Cerebellar nuclear complex (tissue), 1 donor: ENCODE measurements around the gene HCK.

Source experiments
- DNase-seq, 2 experiments: peaks; one replicate each; lab custom pipeline; 2025; lab: John Stamatoyannopoulos, UW

The HCK gene

GRCh38 chr20:32062776-32063170 is 10.7 kb downstream of the HCK start:
- no peak for DNase-seq

- no peak for DNase-seq
Measured at GRCh38 chr20:32063695-32064094, 11.7 kb downstream of the HCK start.

- DNase-seq = no peak
Measured at GRCh38 chr20:32064667-32065066, 12.6 kb downstream of the HCK start.

- no peak for DNase-seq
Measured at GRCh38 chr20:32067234-32067821, 15.3 kb downstream of the HCK start.

GRCh38 chr20:32068174-32068573 is 16.1 kb downstream of the HCK start:
- DNase-seq = no peak

- no peak for DNase-seq
Measured at GRCh38 chr20:32069711-32070110, 17.7 kb downstream of the HCK start.

- no peak for DNase-seq
Measured at GRCh38 chr20:32070282-32070681, 18.2 kb downstream of the HCK start.

GRCh38 chr20:32070690-32071213 is 18.7 kb downstream of the HCK start:
- DNase-seq = no peak

GRCh38 chr20:32071395-32072167 is 19.5 kb downstream of the HCK start:
- no peak for DNase-seq

- no peak for DNase-seq
Measured at GRCh38 chr20:32072168-32072750, 20.2 kb downstream of the HCK start.

GRCh38 chr20:32075534-32075933 is 23.5 kb downstream of the HCK start:
- DNase-seq = no peak

- no peak for DNase-seq
Measured at GRCh38 chr20:32077190-32077589, 25.1 kb downstream of the HCK start.

GRCh38 chr20:32078322-32078721 is 26.3 kb downstream of the HCK start:
- no peak for DNase-seq

- DNase-seq = no peak
Measured at GRCh38 chr20:32078791-32079190, 26.7 kb downstream of the HCK start.

- DNase-seq = no peak
Measured at GRCh38 chr20:32079655-32080109, 27.6 kb downstream of the HCK start.

GRCh38 chr20:32080783-32081182 is 28.7 kb downstream of the HCK start:
- DNase-seq = no peak

- no peak for DNase-seq
Measured at GRCh38 chr20:32083469-32083868, 31.4 kb downstream of the HCK start.

GRCh38 chr20:32087070-32087469 is 35.0 kb downstream of the HCK start:
- no peak for DNase-seq

- DNase-seq = no peak
Measured at GRCh38 chr20:32088759-32089158, 36.7 kb downstream of the HCK start.

- DNase-seq = no peak
Measured at GRCh38 chr20:32089637-32090362, 37.8 kb downstream of the HCK start.

GRCh38 chr20:32091888-32092346 is 39.9 kb downstream of the HCK start:
- DNase-seq = no peak

- no peak for DNase-seq
Measured at GRCh38 chr20:32098786-32099185, 46.7 kb downstream of the HCK start.
